ENCODE data around the gene ZMIZ1. TPM values are rescaled to one million over a fixed set of nuclear protein-coding genes. Genes with fewer than 3 reads are reported as not detected.
A peak's percentile ranks its signal among the peaks of the same experiment; 100 is the strongest.

ZMIZ1 gene
- 11.5 and 13.6 TPM in 2 replicates for total RNA-seq (2014; rRNA removed; shearing (Covaris generic))

- no peaks in the 10 kb centered on the region for H3K36me3 ChIP-seq
- no peaks in the 10 kb centered on the region for H3K9me3 ChIP-seq (replicated peaks)
- peak within 1 kb of the TSS; percentile 30; the same call in 1 of the 2 replicates for H3K27ac ChIP-seq
- H3K4me3 ChIP-seq: peak within 1 kb of the TSS; percentile 89
- no peaks in the 10 kb centered on the region for H3K27me3 ChIP-seq
- DNase-seq: peak; percentile 89 to 93
- peaks cover 23% of the 10 kb centered on the region for H3K4me1 ChIP-seq
Measured at GRCh38 chr10:79068562-79069324, at the start of gene ZMIZ1. TSS of gene ZMIZ1 (plus strand) at chr10:79068966. CDS start at chr10:79201633, 132,667 bp downstream.

GRCh38 chr10:79019441-79020014 lies 49.2 kb upstream of the ZMIZ1 start:
- Histone ChIP-seq H3K4me1 (peaks cover 16% of the 10 kb centered on the region), H3K36me3 (no peaks in the 10 kb centered on the region), H3K27me3 (no peaks in the 10 kb centered on the region), H3K4me3 (no peak overlapping the region), H3K9me3 (replicated peaks) (no peaks in the 10 kb centered on the region), H3K27ac (no peak overlapping the region)
- no peak for DNase-seq

GRCh38 chr10:79020015-79020491 lies 48.7 kb upstream of the ZMIZ1 start:
- Histone ChIP-seq H3K27ac (no peak overlapping the region), H3K9me3 (replicated peaks) (no peaks in the 10 kb centered on the region), H3K36me3 (no peaks in the 10 kb centered on the region), H3K4me3 (no peak overlapping the region), H3K4me1 (peaks cover 16% of the 10 kb centered on the region), H3K27me3 (no peaks in the 10 kb centered on the region)
- DNase-seq: no peak

GRCh38 chr10:79020605-79021004 lies 48.2 kb upstream of the ZMIZ1 start:
- Histone ChIP-seq H3K27me3 (peaks cover 2% of the 10 kb centered on the region; the same call in 1 of the 2 replicates), H3K4me3 (no peak overlapping the region), H3K4me1 (peaks cover 16% of the 10 kb centered on the region), H3K27ac (no peak overlapping the region), H3K36me3 (no peaks in the 10 kb centered on the region), H3K9me3 (replicated peaks) (no peaks in the 10 kb centered on the region)
- no peak for DNase-seq

- DNase-seq: no peak
- Histone ChIP-seq H3K4me1 (peaks cover 16% of the 10 kb centered on the region), H3K27ac (no peak overlapping the region), H3K27me3 (peaks cover 6% of the 10 kb centered on the region; the same call in 1 of the 2 replicates), H3K9me3 (replicated peaks) (no peaks in the 10 kb centered on the region), H3K36me3 (no peaks in the 10 kb centered on the region), H3K4me3 (no peak overlapping the region)
Measured at GRCh38 chr10:79021331-79021907, 47.3 kb upstream of the ZMIZ1 start.

- Histone ChIP-seq H3K9me3 (replicated peaks) (no peaks in the 10 kb centered on the region), H3K4me1 (peaks cover 16% of the 10 kb centered on the region), H3K27ac (no peak overlapping the region), H3K27me3 (peaks cover 6% of the 10 kb centered on the region; the same call in 1 of the 2 replicates), H3K4me3 (no peak overlapping the region), H3K36me3 (no peaks in the 10 kb centered on the region)
- no peak for DNase-seq
Measured at GRCh38 chr10:79021948-79022499, 46.7 kb upstream of the ZMIZ1 start.

GRCh38 chr10:79022565-79023230 lies 46.1 kb upstream of the ZMIZ1 start:
- H3K9me3 ChIP-seq (replicated peaks): no peaks in the 10 kb centered on the region
- peaks cover 16% of the 10 kb centered on the region for H3K4me1 ChIP-seq
- peak overlapping the region; percentile 18; the same call in 1 of the 2 replicates for H3K27ac ChIP-seq
- H3K4me3 ChIP-seq: peak overlapping the region; percentile 30
- DNase-seq: peak; percentile 89 to 92
- H3K27me3 ChIP-seq: peaks cover 6% of the 10 kb centered on the region; the same call in 1 of the 2 replicates
- no peaks in the 10 kb centered on the region for H3K36me3 ChIP-seq

- Histone ChIP-seq H3K36me3 (no peaks in the 10 kb centered on the region), H3K4me3 (peak overlapping the region; percentile 30; the same call in 1 of the 2 replicates), H3K9me3 (replicated peaks) (no peaks in the 10 kb centered on the region), H3K4me1 (peaks cover 11% of the 10 kb centered on the region), H3K27ac (peak overlapping the region; percentile 18; the same call in 1 of the 2 replicates), H3K27me3 (peaks cover 6% of the 10 kb centered on the region; the same call in 1 of the 2 replicates)
- peak; percentile 54 to 55 for DNase-seq
Measured at GRCh38 chr10:79023240-79024162, 45.3 kb upstream of the ZMIZ1 start.

GRCh38 chr10:79024296-79024695 lies 44.5 kb upstream of the ZMIZ1 start:
- H3K9me3 ChIP-seq (replicated peaks): no peaks in the 10 kb centered on the region
- peaks cover 5% of the 10 kb centered on the region for H3K4me1 ChIP-seq
- no peak for DNase-seq
- H3K4me3 ChIP-seq: no peak overlapping the region
- no peaks in the 10 kb centered on the region for H3K36me3 ChIP-seq
- H3K27me3 ChIP-seq: peaks cover 6% of the 10 kb centered on the region; the same call in 1 of the 2 replicates
- no peak overlapping the region for H3K27ac ChIP-seq

GRCh38 chr10:79024720-79025198 lies 44.0 kb upstream of the ZMIZ1 start:
- Histone ChIP-seq H3K9me3 (replicated peaks) (no peaks in the 10 kb centered on the region), H3K4me3 (no peak overlapping the region), H3K27me3 (peaks cover 6% of the 10 kb centered on the region; the same call in 1 of the 2 replicates), H3K27ac (no peak overlapping the region), H3K36me3 (no peaks in the 10 kb centered on the region), H3K4me1 (peaks cover 5% of the 10 kb centered on the region)
- DNase-seq: no peak

- DNase-seq: no peak
- H3K9me3 ChIP-seq (replicated peaks): no peaks in the 10 kb centered on the region
- peaks cover 6% of the 10 kb centered on the region; the same call in 1 of the 2 replicates for H3K27me3 ChIP-seq
- peaks cover 5% of the 10 kb centered on the region for H3K4me1 ChIP-seq
- H3K36me3 ChIP-seq: no peaks in the 10 kb centered on the region
- no peak overlapping the region for H3K4me3 ChIP-seq
- no peak overlapping the region for H3K27ac ChIP-seq
Measured at GRCh38 chr10:79025199-79025832, 43.5 kb upstream of the ZMIZ1 start.

- H3K36me3 ChIP-seq: no peaks in the 10 kb centered on the region
- peaks cover 5% of the 10 kb centered on the region for H3K4me1 ChIP-seq
- DNase-seq: no peak
- no peak overlapping the region for H3K27ac ChIP-seq
- H3K4me3 ChIP-seq: no peak overlapping the region
- H3K9me3 ChIP-seq (replicated peaks): no peaks in the 10 kb centered on the region
- peaks cover 6% of the 10 kb centered on the region; the same call in 1 of the 2 replicates for H3K27me3 ChIP-seq
Measured at GRCh38 chr10:79026341-79026761, 42.4 kb upstream of the ZMIZ1 start.

- Histone ChIP-seq H3K36me3 (no peaks in the 10 kb centered on the region), H3K4me3 (no peak overlapping the region), H3K9me3 (replicated peaks) (no peaks in the 10 kb centered on the region), H3K27ac (no peak overlapping the region), H3K27me3 (peaks cover 6% of the 10 kb centered on the region; the same call in 1 of the 2 replicates), H3K4me1 (peaks cover 5% of the 10 kb centered on the region)
- no peak for DNase-seq
Measured at GRCh38 chr10:79026806-79027146, 42.0 kb upstream of the ZMIZ1 start.
